Body of pancreas (tissue), 4 donors: ENCODE data around the gene SLC8A2.

Experiments
- POLR2A ChIP-seq, 3 donors: fragments of 450-650 bp; IDR thresholded peaks; one replicate each; pipeline ENCODE4 v1.6.1; 2016; ENCODE audit warnings: antibody characterized with exemption in 3 of 3, mild to moderate bottlenecking in 2 of 3
- TF ChIP-seq, protein P1 (sequence below), 7 experiments: fragments of 450-650 bp in 4 of 7; fragments of 200-600 bp in 3 of 7; sonication (generic) in 3 of 7; IDR thresholded peaks; one replicate each; pipeline ENCODE4 v1.5.1; 2016 to 2019; ENCODE audit warnings: antibody characterized with exemption in 7 of 7

DNA sequence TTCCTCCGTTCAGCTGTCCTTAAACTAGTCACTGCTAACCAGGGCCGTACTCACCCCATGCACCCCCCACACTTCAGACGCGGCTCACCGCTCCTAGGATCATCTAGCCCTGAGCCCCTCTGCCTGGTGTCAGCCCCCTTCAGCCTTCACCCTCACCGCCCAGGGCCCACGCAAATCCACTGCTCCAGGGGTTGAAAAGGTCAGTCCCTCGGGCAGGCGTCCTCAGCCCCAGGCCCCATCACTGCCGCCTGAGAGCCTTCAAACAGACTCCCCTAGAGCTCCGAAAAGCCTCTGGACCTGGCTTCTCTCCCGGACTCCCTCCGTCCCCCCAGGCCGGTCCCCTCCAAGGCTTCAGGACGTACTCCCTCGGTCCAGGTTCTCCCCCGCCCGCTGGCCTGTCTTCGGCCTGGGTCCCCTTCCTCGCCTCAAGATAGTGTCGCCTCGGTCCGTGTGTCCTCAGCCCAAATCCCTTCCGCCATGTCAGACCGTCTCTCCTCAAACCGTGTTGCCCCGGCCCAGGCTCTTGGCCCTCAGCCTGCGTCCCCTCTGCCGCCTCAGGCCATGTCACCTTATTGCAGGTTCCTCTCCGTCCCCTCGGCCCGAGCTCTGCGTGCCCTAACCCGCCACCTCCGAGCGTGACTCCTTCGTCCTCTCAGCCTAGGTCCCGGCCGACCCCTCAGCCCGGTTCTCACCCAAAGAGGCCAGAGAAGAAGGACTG lies 42.6 kb upstream of the SLC8A2 start:
- TF ChIP-seq POLR2A (IDR thresholded peaks at IDR 0.05), result no peak
- TF ChIP-seq, protein P1, sequence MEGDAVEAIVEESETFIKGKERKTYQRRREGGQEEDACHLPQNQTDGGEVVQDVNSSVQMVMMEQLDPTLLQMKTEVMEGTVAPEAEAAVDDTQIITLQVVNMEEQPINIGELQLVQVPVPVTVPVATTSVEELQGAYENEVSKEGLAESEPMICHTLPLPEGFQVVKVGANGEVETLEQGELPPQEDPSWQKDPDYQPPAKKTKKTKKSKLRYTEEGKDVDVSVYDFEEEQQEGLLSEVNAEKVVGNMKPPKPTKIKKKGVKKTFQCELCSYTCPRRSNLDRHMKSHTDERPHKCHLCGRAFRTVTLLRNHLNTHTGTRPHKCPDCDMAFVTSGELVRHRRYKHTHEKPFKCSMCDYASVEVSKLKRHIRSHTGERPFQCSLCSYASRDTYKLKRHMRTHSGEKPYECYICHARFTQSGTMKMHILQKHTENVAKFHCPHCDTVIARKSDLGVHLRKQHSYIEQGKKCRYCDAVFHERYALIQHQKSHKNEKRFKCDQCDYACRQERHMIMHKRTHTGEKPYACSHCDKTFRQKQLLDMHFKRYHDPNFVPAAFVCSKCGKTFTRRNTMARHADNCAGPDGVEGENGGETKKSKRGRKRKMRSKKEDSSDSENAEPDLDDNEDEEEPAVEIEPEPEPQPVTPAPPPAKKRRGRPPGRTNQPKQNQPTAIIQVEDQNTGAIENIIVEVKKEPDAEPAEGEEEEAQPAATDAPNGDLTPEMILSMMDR (IDR thresholded peaks at IDR 0.05), result peak in 2 of 7 experiments; percentile 3 to 7
